Uterus (tissue), 2 donors: ENCODE data around the gene HIP1R.

Experiments used
- POLR2A ChIP-seq, 2 donors: fragments of 450-650 bp; IDR thresholded peaks; one replicate each; pipeline ENCODE4 v1.6.1; 2016; ENCODE audit warnings: antibody characterized with exemption in 2 of 2, mild to moderate bottlenecking in 1 of 2, moderate library complexity in 1 of 2
- TF ChIP-seq, protein P1 (sequence below), 4 experiments: fragments of 200-600 bp in 2 of 4; fragments of 450-650 bp in 2 of 4; sonication (generic) in 2 of 4; IDR thresholded peaks; one replicate each; pipeline ENCODE4 v1.5.1; 2016 to 2019; ENCODE audit warnings: antibody characterized with exemption in 4 of 4, mild to moderate bottlenecking in 2 of 4, moderate library complexity in 1 of 4

- TF ChIP-seq POLR2A (IDR thresholded peaks at IDR 0.05), result no peak
- TF ChIP-seq, protein P1, sequence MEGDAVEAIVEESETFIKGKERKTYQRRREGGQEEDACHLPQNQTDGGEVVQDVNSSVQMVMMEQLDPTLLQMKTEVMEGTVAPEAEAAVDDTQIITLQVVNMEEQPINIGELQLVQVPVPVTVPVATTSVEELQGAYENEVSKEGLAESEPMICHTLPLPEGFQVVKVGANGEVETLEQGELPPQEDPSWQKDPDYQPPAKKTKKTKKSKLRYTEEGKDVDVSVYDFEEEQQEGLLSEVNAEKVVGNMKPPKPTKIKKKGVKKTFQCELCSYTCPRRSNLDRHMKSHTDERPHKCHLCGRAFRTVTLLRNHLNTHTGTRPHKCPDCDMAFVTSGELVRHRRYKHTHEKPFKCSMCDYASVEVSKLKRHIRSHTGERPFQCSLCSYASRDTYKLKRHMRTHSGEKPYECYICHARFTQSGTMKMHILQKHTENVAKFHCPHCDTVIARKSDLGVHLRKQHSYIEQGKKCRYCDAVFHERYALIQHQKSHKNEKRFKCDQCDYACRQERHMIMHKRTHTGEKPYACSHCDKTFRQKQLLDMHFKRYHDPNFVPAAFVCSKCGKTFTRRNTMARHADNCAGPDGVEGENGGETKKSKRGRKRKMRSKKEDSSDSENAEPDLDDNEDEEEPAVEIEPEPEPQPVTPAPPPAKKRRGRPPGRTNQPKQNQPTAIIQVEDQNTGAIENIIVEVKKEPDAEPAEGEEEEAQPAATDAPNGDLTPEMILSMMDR (IDR thresholded peaks at IDR 0.05), result no peak
Observed at GRCh38 chr12:122785503-122785902, 49.8 kb upstream of the HIP1R start.
